GM23338 (cell line): Measurements from ENCODE around the gene HLA-DQB1. TPM values are rescaled to one million over a fixed set of nuclear protein-coding genes. Genes with fewer than 3 reads are reported as not detected.

Experiments used
- ATAC-seq: fragments of 200-7000 bp; cut with Tn5 transposase; 3 replicates; pipeline ENCODE4 v1.9.1; 2020
- DNase-seq: peaks from one replicate; pipeline ENCODE4 v3.0.0-alpha.2; 2015; ENCODE audit warnings: low spot score
- H2AFZ ChIP-seq: fragments of 200-600 bp; sonication (generic); 2 replicates; pipeline ENCODE4 v1.8.0; 2016; ENCODE audit warnings: antibody characterized with exemption, mild to moderate bottlenecking, moderate library complexity
- H3F3A ChIP-seq: fragments of 200-600 bp; sonication (generic); replicated peaks from 2 replicates; pipeline ENCODE4 v1.8.0; 2017; ENCODE audit warnings: antibody characterized with exemption, mixed run types, low read depth
- H3K27ac ChIP-seq: fragments of 200-600 bp; sonication (generic); 2 replicates; pipeline ENCODE4 v1.6.1; 2016; ENCODE audit warnings: low read depth
- H3K27me3 ChIP-seq: fragments of 200-600 bp; sonication (generic); 2 replicates; pipeline ENCODE4 v1.8.0; 2016; ENCODE audit warnings: mild to moderate bottlenecking, mixed run types, moderate library complexity; ENCODE audit not compliant: insufficient read depth
- H3K36me3 ChIP-seq: fragments of 200-600 bp; sonication (generic); 2 replicates; pipeline ENCODE4 v1.8.0; 2016; ENCODE audit warnings: mild to moderate bottlenecking; ENCODE audit not compliant: insufficient read depth
- H3K4me1 ChIP-seq: fragments of 200-600 bp; sonication (generic); 2 replicates; pipeline ENCODE4 v1.8.0; 2016; ENCODE audit warnings: mild to moderate bottlenecking, moderate library complexity; ENCODE audit not compliant: insufficient read depth
- H3K4me2 ChIP-seq: fragments of 200-600 bp; sonication (generic); 2 replicates; pipeline ENCODE4 v1.7.1; 2017; ENCODE audit warnings: mixed run types
- H3K4me3 ChIP-seq: fragments of 200-600 bp; sonication (generic); 2 replicates; pipeline ENCODE4 v1.6.1; 2016; ENCODE audit warnings: mixed run types
- H3K79me2 ChIP-seq: fragments of 200-600 bp; sonication (generic); replicated peaks from 2 replicates; pipeline ENCODE4 v1.8.0; 2017; ENCODE audit warnings: mild to moderate bottlenecking; ENCODE audit not compliant: insufficient read depth
- H3K9me2 ChIP-seq: fragments of 200-600 bp; sonication (generic); 2 replicates; pipeline ENCODE4 v1.8.0; 2017; ENCODE audit not compliant: insufficient read depth
- H4K20me1 ChIP-seq: fragments of 200-600 bp; sonication (generic); replicated peaks from 2 replicates; pipeline ENCODE4 v1.8.0; 2017; ENCODE audit warnings: mild to moderate bottlenecking; ENCODE audit not compliant: insufficient read depth
- H3K27ac Mint-ChIP-seq: 2 replicates; pipeline ENCODE4 v1.8.0; 2020; ENCODE audit warnings: inconsistent platforms, mild to moderate bottlenecking, moderate library complexity, mixed read lengths
- H3K27me3 Mint-ChIP-seq: 3 replicates; pipeline ENCODE4 v1.8.0; 2022; ENCODE audit warnings: low read depth, mild to moderate bottlenecking, moderate library complexity, mixed read lengths, inconsistent platforms; ENCODE audit not compliant: insufficient read depth, poor library complexity
- H3K36me3 Mint-ChIP-seq: 3 replicates; pipeline ENCODE4 v1.8.0; 2021; ENCODE audit warnings: low read depth, mild to moderate bottlenecking, inconsistent platforms, moderate library complexity, mixed read lengths
- H3K4me1 Mint-ChIP-seq: 3 replicates; pipeline ENCODE4 v1.8.0; 2020; ENCODE audit warnings: mild to moderate bottlenecking, inconsistent platforms, mixed read lengths
- H3K4me3 Mint-ChIP-seq: 3 replicates; pipeline ENCODE4 v1.8.0; 2021; ENCODE audit warnings: moderate library complexity, mild to moderate bottlenecking, inconsistent platforms, mixed read lengths
- H3K9me3 Mint-ChIP-seq: 3 replicates; pipeline ENCODE4 v1.8.0; 2020; ENCODE audit warnings: moderate library complexity, mild to moderate bottlenecking, inconsistent platforms, mixed read lengths
- STAT1 ChIP-seq: IDR thresholded peaks from one replicate; pipeline ENCODE4 v1.6.1; 2016; ENCODE audit warnings: antibody characterized with exemption; ENCODE audit not compliant: unreplicated experiment
- ZNF114 ChIP-seq: fragments of 250-450 bp; sonication (Bioruptor Pico); IDR thresholded peaks from 2 replicates; pipeline ENCODE4 v1.5.0; 2020; ENCODE audit warnings: mild to moderate bottlenecking, moderate library complexity
- polyA plus RNA-seq: library from polyadenylated mRNA; unstranded; fragments of >200 nt; fragmentation: Nextera tagmentation; extraction: Ambion mirVana; gene quantifications from 2 replicates; pipeline ENCODE4 v1.2.1, GENCODE V29; 2016
- total RNA-seq: library from RNA; depleted of rRNA; stranded (reverse); fragments of >200 nt; shearing (Covaris generic); gene quantifications from 2 replicates; pipeline ENCODE4 v1.2.3, GENCODE V29; 2014
- TF ChIP-seq, protein P1 (sequence below): fragments of 250-450 bp; sonication (Bioruptor Pico); IDR thresholded peaks from 2 replicates; pipeline ENCODE4 v1.5.0; 2020; ENCODE audit warnings: mild to moderate bottlenecking, moderate library complexity
- TF ChIP-seq, protein P2 (sequence below), 2 experiments: fragments of 200-600 bp in 1 of 2; sonication (generic) in 1 of 2; conservative IDR thresholded peaks; 2 replicates each; pipeline versions ENCODE4 v1.5.1 to v1.6.1; 2016 to 2017; ENCODE audit warnings: antibody characterized with exemption in 2 of 2, low read depth in 2 of 2, mild to moderate bottlenecking in 2 of 2, moderate library complexity in 1 of 2

HLA-DQB1 gene
- total and polyA plus RNA-seq, 2 experiments from 2014 or later: 5.7 to 6.5 TPM

DNA sequence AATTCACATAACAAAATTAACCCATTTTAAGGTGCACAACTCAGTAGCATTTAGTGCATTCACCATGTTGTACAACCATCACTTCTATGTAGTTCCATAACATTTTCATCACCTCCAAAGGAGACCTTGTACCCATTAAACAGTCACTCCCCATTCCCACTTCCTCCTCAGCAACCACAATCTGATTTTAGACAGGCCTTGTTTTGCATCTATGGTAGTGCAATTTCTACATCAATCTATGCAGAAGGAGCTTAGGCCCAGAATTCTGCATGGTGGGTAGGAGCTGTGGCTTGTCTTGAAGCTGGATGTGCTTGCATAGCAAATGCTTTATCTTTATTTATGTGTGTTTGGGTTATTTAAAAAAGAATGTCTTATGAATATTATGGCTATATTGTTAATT lies 42.8 kb downstream of the HLA-DQB1 start (continued):
- TF ChIP-seq STAT1 (no peak), ZNF114 (CRISPR knock-in tag) (no peak)

DNA sequence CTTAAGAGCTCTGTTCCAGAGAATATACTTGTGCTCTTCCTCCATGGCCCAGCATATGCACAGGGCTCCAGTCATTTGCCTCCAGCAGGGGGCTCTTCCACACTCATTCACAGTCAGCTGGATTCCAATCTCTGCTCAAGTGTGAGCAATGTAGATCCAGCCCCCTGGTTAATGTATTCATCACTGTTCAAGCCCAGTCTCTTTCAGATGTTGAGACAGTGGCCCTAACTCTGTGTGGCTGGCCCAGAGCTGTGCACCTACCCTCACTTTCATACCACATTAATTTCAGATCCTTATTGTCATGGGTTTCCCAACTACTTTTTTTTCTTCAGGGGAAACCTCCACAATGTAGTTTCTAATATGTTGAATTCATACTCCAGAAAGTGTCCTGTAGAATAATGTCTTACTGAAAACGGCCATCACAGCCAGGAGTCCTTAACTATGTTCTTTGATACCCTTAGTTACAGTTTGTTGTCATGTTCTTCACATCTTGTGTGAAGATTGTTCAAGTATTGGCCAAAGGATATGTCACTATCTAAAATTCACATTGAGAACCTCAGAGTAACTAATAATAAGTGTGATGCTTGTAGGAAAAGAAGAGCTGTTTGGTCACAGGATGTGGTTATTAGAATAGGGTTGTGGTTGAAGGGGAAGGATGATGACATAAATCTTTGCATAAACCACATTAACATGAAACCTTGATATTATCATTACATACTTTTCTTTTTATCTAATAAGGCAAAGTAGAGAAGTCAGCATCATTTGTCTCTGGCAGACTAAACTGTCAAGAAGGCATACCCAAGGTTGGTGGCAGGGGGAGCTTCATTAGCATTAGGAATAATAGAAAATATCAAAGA lies 43.7 kb downstream of the HLA-DQB1 start:
- ATAC-seq (peak; percentile 97), DNase-seq (peak; percentile 60)
- Mint-ChIP-seq H3K27me3 (no peaks in the 10 kb centered on the region), H3K27ac (no peak overlapping the region), H3K36me3 (no peaks in the 10 kb centered on the region), H3K4me1 (peaks cover 11% of the 10 kb centered on the region), H3K9me3 (no peaks in the 10 kb centered on the region), H3K4me3 (no peak overlapping the region)
- Histone ChIP-seq H3K4me1 (no peaks in the 10 kb centered on the region), H3F3A (no peaks in the 10 kb centered on the region), H3K27ac (no peak overlapping the region), H3K9me2 (no peaks in the 10 kb centered on the region), H3K36me3 (no peaks in the 10 kb centered on the region), H3K4me2 (no peak overlapping the region), H3K4me3 (no peak overlapping the region), H4K20me1 (no peaks in the 10 kb centered on the region), H3K27me3 (no peaks in the 10 kb centered on the region), H2AFZ (0 out of 2 replicates have a peak overlapping the region, but pooled peaks have one; percentile 43), H3K79me2 (no peaks in the 10 kb centered on the region)
- TF ChIP-seq, protein P1, sequence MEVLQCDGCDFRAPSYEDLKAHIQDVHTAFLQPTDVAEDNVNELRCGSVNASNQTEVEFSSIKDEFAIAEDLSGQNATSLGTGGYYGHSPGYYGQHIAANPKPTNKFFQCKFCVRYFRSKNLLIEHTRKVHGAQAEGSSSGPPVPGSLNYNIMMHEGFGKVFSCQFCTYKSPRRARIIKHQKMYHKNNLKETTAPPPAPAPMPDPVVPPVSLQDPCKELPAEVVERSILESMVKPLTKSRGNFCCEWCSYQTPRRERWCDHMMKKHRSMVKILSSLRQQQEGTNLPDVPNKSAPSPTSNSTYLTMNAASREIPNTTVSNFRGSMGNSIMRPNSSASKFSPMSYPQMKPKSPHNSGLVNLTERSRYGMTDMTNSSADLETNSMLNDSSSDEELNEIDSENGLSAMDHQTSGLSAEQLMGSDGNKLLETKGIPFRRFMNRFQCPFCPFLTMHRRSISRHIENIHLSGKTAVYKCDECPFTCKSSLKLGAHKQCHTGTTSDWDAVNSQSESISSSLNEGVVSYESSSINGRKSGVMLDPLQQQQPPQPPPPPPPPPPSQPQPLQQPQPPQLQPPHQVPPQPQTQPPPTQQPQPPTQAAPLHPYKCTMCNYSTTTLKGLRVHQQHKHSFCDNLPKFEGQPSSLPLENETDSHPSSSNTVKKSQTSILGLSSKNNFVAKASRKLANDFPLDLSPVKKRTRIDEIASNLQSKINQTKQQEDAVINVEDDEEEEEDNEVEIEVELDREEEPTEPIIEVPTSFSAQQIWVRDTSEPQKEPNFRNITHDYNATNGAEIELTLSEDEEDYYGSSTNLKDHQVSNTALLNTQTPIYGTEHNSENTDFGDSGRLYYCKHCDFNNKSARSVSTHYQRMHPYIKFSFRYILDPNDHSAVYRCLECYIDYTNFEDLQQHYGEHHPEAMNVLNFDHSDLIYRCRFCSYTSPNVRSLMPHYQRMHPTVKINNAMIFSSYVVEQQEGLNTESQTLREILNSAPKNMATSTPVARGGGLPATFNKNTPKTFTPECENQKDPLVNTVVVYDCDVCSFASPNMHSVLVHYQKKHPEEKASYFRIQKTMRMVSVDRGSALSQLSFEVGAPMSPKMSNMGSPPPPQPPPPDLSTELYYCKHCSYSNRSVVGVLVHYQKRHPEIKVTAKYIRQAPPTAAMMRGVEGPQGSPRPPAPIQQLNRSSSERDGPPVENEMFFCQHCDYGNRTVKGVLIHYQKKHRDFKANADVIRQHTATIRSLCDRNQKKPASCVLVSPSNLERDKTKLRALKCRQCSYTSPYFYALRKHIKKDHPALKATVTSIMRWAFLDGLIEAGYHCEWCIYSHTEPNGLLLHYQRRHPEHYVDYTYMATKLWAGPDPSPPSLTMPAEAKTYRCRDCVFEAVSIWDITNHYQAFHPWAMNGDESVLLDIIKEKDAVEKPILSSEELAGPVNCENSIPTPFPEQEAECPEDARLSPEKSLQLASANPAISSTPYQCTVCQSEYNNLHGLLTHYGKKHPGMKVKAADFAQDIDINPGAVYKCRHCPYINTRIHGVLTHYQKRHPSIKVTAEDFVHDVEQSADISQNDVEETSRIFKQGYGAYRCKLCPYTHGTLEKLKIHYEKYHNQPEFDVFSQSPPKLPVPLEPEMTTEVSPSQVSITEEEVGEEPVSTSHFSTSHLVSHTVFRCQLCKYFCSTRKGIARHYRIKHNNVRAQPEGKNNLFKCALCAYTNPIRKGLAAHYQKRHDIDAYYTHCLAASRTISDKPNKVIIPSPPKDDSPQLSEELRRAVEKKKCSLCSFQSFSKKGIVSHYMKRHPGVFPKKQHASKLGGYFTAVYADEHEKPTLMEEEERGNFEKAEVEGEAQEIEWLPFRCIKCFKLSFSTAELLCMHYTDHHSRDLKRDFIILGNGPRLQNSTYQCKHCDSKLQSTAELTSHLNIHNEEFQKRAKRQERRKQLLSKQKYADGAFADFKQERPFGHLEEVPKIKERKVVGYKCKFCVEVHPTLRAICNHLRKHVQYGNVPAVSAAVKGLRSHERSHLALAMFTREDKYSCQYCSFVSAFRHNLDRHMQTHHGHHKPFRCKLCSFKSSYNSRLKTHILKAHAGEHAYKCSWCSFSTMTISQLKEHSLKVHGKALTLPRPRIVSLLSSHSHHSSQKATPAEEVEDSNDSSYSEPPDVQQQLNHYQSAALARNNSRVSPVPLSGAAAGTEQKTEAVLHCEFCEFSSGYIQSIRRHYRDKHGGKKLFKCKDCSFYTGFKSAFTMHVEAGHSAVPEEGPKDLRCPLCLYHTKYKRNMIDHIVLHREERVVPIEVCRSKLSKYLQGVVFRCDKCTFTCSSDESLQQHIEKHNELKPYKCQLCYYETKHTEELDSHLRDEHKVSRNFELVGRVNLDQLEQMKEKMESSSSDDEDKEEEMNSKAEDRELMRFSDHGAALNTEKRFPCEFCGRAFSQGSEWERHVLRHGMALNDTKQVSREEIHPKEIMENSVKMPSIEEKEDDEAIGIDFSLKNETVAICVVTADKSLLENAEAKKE: no peak
- TF ChIP-seq, protein P2, sequence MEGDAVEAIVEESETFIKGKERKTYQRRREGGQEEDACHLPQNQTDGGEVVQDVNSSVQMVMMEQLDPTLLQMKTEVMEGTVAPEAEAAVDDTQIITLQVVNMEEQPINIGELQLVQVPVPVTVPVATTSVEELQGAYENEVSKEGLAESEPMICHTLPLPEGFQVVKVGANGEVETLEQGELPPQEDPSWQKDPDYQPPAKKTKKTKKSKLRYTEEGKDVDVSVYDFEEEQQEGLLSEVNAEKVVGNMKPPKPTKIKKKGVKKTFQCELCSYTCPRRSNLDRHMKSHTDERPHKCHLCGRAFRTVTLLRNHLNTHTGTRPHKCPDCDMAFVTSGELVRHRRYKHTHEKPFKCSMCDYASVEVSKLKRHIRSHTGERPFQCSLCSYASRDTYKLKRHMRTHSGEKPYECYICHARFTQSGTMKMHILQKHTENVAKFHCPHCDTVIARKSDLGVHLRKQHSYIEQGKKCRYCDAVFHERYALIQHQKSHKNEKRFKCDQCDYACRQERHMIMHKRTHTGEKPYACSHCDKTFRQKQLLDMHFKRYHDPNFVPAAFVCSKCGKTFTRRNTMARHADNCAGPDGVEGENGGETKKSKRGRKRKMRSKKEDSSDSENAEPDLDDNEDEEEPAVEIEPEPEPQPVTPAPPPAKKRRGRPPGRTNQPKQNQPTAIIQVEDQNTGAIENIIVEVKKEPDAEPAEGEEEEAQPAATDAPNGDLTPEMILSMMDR (conservative IDR thresholded peaks at IDR 0.05; ENCODE audit: low read depth in 2 of 2): peak; percentile 13 to 50; a peak in 2 of 4 replicates
